HPDE6-E6E7 (cell line): ENCODE data around the gene TMIE.

ENCODE experiments used
- DNase-seq: peaks from one replicate; pipeline ENCODE4 v3.0.0; 2011; ENCODE audit warnings: missing footprints; ENCODE audit errors: extremely low spot score

The TMIE gene

DNA sequence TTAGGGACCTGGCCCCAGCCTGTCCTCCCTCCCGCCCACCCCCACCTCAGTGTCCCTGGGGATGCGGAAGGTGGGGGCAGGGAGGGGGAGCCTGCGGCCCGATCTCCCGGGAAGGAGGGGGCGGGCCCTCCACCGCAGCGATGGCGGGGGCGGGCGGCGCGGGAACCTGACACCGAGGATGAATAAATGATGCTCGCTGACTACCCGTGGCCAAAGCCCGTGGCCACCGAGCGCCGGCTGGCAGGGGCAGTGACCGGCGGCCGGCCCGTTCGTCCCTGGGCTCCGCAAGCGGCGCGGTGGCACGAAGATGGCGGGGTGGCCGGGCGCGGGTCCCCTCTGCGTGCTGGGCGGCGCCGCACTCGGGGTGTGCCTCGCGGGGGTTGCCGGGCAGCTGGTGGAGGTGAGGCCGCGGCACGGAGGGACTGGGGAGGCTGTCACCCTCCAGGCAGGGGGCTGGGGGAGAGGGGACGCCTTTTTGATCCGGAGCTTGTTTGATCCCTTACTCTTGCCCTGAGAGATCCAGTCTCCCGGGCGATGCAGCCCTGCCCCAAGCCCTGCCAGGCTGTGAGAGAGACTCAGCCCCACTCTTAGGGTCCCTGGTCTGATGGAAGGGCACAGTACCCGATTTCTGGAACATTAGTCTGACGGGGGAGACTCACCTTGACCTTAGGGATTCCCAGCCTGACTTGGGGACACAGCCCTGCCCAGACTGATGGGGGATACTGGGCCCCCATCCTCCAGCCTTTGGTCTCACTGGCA is at the start of gene TMIE:
Gene TMIE, plus strand, starts transcription at position 212 of the 759 bp plus-strand sequence. Its CDS starts 96 bp downstream, at position 308.
- DNase-seq, result no peak

DNA sequence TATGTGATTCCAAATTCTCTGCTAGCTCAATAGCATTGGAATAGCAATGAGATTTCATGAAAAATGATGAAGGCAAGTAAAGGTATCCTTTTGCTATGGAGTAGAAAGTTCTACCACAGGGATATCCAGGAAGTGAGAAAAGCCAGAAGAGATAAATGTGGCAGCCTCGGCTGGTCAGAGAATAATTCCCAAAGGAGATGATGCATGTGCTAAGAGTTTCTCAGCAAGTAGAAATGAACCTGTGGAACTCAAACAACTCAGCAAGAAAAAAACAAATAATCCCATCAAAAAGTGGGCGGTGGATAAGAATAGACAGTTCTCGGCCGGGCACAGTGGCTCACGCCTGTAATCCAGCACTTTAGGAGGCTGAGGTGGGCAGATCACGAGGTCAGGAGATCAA is 45.9 kb upstream of the TMIE start:
- no peak for DNase-seq

DNA sequence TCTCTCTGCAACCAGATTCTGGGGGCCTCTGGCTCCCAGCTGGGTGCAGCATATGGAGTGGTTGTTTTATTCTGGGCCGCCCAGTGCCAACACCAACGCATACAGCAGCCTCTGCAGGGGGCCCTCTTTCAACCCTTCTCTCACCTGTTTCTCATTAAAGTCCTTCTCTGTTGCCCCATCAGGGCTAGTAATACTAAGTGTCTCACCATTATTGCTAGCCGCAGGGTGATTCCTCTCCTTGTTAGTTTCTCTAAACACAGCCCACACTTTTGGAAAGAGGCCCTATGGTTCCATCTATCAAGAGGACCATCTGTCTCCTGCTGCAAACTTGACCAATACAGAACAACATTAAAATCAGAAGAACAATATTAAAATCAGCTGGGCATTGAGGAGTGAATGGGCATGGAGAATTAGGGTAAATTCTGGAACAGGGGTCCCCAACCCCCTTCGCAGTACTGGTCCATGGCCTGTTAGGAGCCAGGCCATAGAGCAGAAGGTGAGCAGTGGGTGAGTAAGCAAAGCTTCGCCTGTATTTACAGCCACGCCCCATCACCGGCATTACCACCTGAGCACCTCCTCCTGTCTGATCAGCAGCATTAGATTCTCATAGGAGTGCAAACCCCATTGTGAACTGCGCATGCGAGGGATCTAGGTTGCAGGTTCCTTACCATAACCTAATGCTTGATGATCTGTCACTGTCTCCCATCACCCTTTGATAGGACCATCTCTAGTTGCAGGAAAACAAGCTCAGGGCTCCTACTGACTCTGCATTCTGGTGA is 44.2 kb upstream of the TMIE start:
- no peak for DNase-seq

GRCh38 chr3:46659285-46659684 is 41.9 kb upstream of the TMIE start:
- DNase-seq, result no peak

DNA sequence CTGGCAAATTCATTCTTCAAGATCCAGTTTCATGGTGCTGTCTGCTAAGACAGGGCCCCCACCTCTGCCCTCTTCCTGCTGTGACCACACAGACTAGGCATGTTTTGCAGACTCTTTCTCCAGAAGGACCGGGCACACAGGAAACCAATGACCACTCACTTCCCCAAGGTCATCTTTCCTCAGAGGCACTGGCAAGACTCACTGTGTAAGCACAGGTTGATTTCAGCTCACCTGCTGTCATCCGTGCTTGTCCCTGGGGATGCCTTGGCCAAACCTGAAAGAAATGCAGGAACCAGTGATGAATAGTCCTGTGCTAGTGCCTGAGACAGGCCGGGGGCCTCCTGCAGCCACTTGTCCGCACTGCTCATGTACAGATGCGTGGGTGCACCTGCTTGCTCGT is 41.2 kb upstream of the TMIE start:
- no peak for DNase-seq

DNA sequence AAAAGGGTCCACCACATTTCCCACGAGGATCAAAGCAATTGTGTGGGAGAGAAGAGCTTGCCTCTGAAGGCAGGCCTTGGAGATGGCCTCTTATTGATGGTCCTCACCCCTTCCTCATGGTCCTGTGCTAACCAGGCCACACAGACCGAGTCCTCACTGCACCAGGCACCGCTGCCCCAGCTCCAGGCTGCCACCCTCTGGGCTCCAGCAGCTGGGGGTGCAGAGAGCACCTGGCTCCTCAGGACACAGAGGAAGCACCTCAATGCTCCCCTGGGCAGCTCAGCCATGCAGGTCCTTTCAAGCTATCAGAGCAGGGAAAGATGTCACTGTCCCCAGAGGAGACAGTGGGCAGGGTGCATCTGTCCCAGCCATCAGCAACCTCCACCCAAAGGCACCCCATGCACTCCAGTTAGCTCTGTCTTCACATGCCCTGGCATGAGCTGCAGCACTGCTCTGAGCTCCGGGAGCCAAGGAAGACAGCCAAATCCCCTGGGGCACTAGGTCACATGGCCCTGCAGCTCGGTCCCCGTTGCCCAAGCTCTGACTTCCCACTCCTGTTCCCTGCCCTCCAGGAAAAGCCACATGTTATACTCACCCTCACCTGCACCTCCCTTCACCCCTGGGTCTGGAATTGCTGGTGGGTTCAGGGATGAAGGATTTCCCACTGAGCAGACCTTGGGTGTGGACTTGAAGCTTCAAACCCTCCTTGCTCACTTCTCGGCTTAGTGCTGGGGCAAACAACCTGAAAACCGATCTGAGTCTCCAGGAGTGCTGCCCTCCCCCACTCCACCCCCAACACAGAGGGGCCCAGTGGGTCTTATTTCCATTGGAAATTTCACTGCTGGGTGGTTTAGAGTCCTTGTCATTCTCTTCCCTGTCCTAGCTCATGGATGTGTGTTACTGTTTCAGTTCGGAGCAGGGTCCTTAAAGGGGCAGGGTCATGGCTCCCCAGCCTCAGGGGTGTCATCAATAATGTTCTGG is 40.4 kb upstream of the TMIE start:
- DNase-seq, result no peak

DNA sequence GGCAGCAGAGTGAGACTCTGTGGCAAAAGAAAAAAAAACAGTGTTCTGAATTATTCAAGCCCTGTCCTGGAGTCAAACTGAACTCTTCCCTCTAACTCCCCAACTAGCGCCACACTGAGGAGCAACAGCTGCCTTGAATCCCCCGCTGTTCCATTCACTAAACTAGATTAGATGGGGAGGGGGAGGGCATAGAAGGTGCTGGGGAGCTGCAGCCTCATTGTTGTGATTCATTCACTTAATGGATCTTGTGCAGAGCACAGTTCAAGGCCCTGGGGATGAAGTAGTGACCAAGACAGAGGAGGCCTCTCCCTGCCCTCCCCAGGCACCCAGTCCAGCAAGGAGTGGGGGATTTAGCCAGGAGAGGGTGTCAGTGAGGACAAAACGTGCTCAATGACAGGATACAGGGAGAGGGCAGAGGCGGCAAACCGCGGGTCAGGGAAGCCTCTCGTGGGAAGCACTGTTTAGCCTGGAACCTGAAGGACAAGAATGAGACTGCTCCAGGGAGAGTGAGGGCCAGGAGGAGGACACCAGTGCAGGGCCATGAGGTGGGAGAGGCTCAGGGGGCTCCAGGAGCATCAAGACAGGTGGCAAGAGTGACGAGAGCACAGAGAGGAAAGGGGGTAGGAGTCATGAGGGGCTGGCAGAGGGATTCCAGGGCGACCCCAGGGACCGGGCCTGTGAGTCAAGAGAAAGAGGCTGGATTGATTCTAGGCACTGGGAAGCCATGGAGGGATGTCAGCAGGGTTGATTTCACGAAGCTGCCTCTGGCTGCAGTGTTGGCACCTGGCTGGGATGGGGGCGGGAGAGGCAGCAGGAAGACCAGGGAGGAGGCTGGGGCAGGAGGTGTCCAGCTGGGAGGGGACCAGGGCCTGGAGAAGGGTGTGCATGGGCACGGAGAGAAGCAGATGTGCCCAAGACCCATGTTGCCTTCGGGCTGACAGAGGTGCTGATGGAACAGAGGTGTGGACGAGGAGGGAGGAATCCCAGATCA is 39.1 kb upstream of the TMIE start:
- DNase-seq, result no peak

DNA sequence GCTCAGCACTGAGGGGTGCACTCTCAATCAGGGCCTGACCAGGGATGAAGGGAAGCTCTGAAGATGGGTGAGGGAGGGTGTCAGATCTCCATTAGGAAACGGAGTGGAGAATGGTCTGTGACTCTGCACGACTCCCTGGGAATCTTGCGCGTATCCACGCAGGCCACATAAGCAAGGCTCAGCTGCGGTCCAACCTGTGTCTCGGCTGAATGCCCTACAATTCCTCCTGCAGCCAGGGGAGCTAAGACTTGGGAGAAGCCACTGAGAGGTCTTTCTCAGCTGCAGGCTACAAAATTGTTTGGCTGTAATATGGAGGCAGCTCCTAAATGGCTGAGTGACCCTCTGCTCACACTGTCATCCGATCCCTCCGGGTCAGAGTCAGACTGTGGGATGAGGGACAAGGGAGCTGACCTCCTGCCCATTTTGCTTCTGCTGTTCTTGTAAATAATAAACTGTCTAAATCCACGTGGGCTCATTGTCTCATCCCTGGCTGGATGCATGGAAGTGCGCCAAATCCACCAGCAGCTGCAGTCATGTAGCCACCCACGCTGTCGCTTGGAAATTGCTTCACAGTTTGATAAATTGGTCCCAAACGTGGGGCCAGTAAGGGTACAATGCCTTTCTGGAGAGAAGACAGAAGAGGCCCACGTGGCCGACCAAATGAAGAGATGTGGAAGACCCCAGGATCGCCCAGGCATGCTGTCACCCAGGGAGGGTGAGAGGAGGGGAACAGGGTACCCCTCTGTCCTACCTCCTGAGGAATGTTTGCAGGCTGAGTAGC is 38.2 kb upstream of the TMIE start:
- no peak for DNase-seq

DNA sequence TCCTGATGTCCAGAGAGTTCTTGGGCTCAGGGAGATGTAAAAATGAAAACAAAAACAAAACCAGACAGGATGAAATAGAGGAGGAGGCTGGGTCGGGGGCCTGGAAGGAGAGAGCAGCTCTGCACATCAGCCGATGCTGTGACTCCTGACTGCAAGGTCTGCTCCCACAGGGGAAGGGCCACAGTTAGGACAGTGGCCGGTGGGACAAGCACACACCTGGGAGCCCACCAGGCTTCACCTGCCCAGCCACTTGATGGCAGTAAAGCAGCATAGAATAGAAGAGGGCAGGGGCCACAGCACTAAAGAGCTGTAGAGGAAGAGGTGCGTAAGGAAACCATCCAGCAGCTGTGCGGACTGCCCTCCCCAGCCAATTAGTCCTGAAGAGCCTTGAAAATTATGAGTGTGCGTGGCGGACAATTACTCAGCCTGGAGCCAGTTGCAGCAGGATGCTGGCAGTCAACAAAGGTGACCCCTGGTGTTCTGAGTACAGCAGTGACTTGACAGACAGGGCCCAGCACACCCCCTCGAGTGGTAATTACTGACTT is 37.5 kb upstream of the TMIE start:
- no peak for DNase-seq

DNA sequence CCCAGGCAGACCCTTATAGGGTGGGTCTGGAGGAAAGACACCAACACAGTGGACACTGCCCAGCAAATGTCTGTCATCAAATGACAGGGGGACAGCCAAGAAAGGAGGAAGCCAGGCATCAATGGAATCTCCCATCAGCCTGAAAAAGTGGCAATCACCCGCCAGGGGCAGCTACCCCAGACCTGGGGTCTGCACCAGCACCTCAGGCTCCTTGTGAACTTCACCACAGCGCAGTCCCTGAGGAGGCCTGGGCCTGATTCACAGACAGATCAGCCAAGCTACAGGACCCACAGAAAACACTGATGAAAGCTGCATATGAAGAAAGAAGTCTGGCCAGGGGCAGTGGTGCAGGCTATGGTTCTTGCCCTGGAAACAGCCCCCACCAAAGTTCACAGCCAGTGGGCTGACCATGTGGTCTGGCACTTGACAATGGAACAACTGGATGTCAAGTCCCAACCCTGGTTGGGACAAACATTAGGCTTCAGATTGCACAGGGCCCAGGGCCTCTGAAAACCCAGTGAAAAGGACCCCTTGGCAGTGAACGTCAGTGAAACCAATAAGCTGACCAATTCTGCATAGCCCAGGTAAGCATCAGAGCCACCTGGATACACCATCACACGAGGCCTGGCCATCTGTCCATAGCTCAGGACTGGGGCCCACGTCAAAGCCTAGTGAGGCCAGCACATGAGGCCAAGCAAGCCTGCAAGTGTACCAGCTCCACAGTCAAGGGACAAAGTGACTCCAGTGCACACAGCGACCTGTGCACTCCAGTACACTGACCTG is 36.8 kb upstream of the TMIE start:
- DNase-seq, result no peak

DNA sequence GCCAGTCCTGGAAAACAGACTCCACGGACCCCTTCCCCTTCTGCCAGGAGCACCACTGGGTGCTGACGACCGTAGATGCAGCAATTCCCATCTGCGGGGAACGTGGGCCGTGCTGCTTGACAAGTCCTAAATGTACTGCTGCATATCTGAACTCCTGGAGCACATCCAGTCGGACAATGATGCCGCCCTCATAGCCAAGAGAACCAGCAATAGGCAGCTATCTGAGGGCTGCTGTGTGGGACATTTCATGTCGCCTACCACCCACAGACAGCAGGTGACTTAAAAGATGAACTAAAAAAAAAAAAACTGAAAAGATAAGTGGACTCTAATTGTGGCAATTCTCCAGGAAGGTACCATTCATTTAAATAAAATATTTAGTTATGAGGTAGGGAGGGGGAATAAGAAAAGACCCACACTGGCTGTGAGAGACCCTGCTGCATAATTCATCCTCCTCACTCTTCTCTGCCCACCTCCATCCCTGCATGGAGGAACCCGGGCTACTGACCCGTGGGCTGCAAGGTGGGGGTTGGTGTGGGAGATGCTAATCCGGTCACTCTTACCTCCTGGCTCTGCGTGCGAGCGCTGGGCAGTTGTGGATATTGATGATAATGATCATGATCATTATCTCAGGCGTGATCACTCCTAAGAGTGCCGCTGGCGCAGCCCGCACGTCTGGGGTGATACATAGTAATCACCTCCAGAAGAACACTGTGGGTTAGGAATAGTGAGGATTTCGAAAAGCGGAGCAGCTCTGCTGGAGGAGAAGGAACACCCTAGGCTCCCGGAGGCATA is 36.0 kb upstream of the TMIE start:
- DNase-seq, result no peak

- no peak for DNase-seq
These were observed 35.3 kb upstream of the TMIE start for GRCh38 chr3:46665763-46666452.

- DNase-seq, result no peak
These were observed 34.7 kb upstream of the TMIE start for GRCh38 chr3:46666453-46666845.

DNA sequence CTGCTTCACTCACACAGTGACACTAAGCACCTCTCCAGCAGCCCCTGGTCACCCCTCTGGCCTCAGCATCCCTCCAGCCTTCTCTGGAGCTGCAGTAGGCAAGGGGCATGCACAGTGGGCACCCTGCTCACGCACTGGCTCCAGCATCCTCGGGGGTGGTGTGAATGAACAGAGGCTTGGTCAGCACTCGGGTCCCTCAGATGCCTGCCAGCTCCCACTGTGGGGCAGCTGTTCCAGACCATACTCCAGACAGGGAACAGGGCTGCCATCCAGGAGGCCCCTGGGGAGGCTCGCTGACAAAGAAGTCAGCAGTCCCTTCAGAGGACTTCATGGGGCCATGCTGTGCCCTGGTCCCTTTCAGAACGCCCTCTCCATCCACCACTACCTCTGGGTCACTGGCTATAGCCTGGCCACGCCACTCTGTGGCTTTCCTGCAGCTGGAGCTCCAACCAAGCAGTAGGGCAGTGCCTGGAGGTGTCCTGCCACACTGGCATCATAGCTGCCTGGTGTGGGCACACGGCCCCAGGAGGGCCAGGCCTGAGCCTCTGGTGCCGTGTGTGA is 34.1 kb upstream of the TMIE start:
- no peak for DNase-seq

- DNase-seq, result no peak
These were observed 33.5 kb upstream of the TMIE start for GRCh38 chr3:46667657-46668056.

DNA sequence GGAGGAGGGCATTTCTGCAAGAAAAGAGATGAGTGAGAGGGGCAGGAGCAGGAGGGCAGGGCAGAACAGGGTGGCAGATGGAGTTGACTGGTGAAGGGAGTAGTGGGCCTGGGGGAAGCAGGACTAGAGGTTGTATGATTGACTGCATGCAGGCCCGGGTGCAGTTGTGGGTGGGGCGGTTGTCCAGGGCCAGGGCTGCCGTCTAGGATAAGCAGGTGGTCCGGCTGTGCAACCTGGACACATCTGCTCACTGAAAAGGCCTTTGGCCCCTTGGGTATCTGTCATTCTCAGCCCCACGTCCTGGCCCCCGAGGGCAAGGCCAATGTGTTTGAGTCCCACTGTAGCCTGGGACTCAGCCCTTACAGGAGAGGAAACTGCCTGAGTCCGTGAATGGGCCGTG is 33.1 kb upstream of the TMIE start:
- no peak for DNase-seq

- no peak for DNase-seq
These were observed 32.6 kb upstream of the TMIE start for GRCh38 chr3:46668591-46668990.
